DOHH2 (cell line): ENCODE measurements around the gene CX3CL1.

Source experiments
- CTCF ChIP-seq: fragments of 200-600 bp; sonication (generic); IDR thresholded peaks from one replicate; pipeline ENCODE4 v1.5.1; 2014; ENCODE audit warnings: antibody characterized with exemption, mild to moderate bottlenecking, low read depth, low read length; ENCODE audit not compliant: poor library complexity, severe bottlenecking
- EZH2phosphoT487 ChIP-seq: fragments of 200-600 bp; sonication (generic); IDR thresholded peaks from 2 replicates; pipeline ENCODE4 v1.6.1; 2017; ENCODE audit warnings: borderline replicate concordance, mild to moderate bottlenecking, antibody characterized with exemption, low read length, moderate library complexity, mixed read lengths

- no peak for TF ChIP-seq CTCF
- no peak for TF ChIP-seq EZH2phosphoT487
Observed at GRCh38 chr16:57379579-57379978, 7.3 kb downstream of the CX3CL1 start.
